Measurements from ENCODE around the gene ABCA13. TPM values are rescaled to one million over a fixed set of nuclear protein-coding genes. Genes with fewer than 3 reads are reported as not detected.

Gene ABCA13
- total and polyA plus RNA-seq, 2 of the 4 experiments (the other 2 are of a cell fraction): under 0.01 to 0.07 TPM

DNA sequence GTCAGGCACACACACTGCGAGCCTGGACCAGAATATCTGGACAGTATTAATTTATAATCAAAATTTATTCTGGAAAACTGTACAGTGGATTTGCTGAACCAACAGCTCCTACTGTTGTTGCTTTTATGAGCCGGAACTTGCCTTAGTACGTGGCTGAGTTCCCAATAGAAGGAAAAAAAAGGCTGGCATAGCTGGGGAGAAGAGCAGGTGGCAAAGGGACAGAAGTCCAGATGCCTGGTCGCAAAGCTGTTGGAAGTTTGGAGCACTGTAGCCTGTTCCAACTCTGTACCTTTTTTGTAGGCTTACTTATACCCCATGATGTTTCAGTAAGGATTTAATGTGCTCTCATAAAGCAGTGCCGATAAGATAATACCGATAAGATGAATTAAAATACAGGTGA lies 333.8 kb downstream of the ABCA13 start:
- no peak overlapping the region for H3K14ac ChIP-seq (replicated peaks; ENCODE audit: low read depth, low read length)
- H3K4me1 ChIP-seq (ENCODE audit: control insufficient read depth, insufficient read depth, low read length): no peaks in the 10 kb centered on the region
- no peak for ATAC-seq (ENCODE audit: low read depth)
- no peak overlapping the region for H2BK5ac ChIP-seq (ENCODE audit: low read depth, low read length, poor library complexity, severe bottlenecking)
- H2BK15ac ChIP-seq (ENCODE audit: low read depth, low read length): no peak overlapping the region
- no peak overlapping the region for H4K8ac ChIP-seq (ENCODE audit: low read depth in 2 of 2, low read length in 2 of 2)
- H4K20me1 ChIP-seq (ENCODE audit: insufficient read depth, low read length): no peaks in the 10 kb centered on the region
- ChIA-PET CTCF (no interaction called here), POLR2A (ENCODE audit: unreplicated experiment) (no interaction called here)
- H2BK120ac ChIP-seq (ENCODE audit: low read depth, low read length): no peak overlapping the region
- no peak overlapping the region for H2BK20ac ChIP-seq (ENCODE audit: low read depth, low read length)
- intact Hi-C loops (cut with micrococcal nuclease): no loop called here
- dilution Hi-C loops (cut with HindIII; ENCODE audit: low sequenced_read_pairs, unreplicated experiment): no loop called here
- H3K4me2 ChIP-seq (ENCODE audit: low read depth, low read length): no peak overlapping the region
- H3K4ac ChIP-seq (ENCODE audit: low read depth, low read length): no peak overlapping the region
- H3K9ac ChIP-seq (ENCODE audit: low read depth, low read length): no peak overlapping the region
- no peak overlapping the region for H2AFZ ChIP-seq (replicated peaks; ENCODE audit: low read length, poor library complexity)
- H4K91ac ChIP-seq (ENCODE audit: insufficient read depth, low read depth, low read length): no peak overlapping the region
- no peak overlapping the region for H3K23ac ChIP-seq (ENCODE audit: low read depth, low read length)
- no peaks in the 10 kb centered on the region for H3K36me3 ChIP-seq (ENCODE audit: control insufficient read depth, insufficient read depth, low read length)
- in situ Hi-C loops (cut with MboI; ENCODE audit: low sequenced_read_pairs): no loop called here
- no peak overlapping the region for H3K18ac ChIP-seq (ENCODE audit: low read depth, low read length)
- H3K56ac ChIP-seq (ENCODE audit: extremely low read depth, insufficient read depth, low read length): no peak overlapping the region
- H3K4me3 ChIP-seq (ENCODE audit: insufficient read depth, low read depth, low read length): no peak overlapping the region
- no peak overlapping the region for H4K5ac ChIP-seq (ENCODE audit: low read depth, low read length)
- no peak overlapping the region for H2AK5ac ChIP-seq (ENCODE audit: low read depth, low read length)
- no peaks in the 10 kb centered on the region; the same call in 1 of the 2 replicates for H3K27me3 ChIP-seq (ENCODE audit: control insufficient read depth, insufficient read depth, low read length)
- no TSS peak for BruUV-seq (replicated peaks)
- no peaks in the 10 kb centered on the region for H3K9me3 ChIP-seq (ENCODE audit: control insufficient read depth, insufficient read depth, low read length)
- no peak for DNase-seq
- H3K9me1 ChIP-seq (ENCODE audit: insufficient read depth, low read length): no peaks in the 10 kb centered on the region
- WGBS, 2 experiments (ENCODE audit: extremely low coverage in 2 of 2, insufficient read length in 1 of 2): no CpG with 5 or more reads among the region's 6 CpGs
- no peaks in the 10 kb centered on the region for H3K79me1 ChIP-seq (ENCODE audit: low read depth in 1 of 2, low read length in 2 of 2)
- TF ChIP-seq RCOR1 (IDR thresholded peaks at IDR 0.05; ENCODE audit: insufficient replicate concordance, low read length) (no peak), BHLHE40 (IDR thresholded peaks at IDR 0.05; ENCODE audit: low read depth, low read length) (no peak), NFE2L2 (IDR thresholded peaks at IDR 0.05; ENCODE audit: low read depth, low read length) (no peak), SMC3 (IDR thresholded peaks at IDR 0.05; ENCODE audit: low read depth, low read length) (no peak), RAD21 (IDR thresholded peaks at IDR 0.05; ENCODE audit: low read length) (no peak), CEBPB (IDR thresholded peaks at IDR 0.05; ENCODE audit: low read depth, low read length) (no peak), MAFK (IDR thresholded peaks at IDR 0.05; ENCODE audit: low read depth, low read length) (no peak), MXI1 (IDR thresholded peaks at IDR 0.05; ENCODE audit: borderline replicate concordance, low read depth, low read length) (no peak)
- TF ChIP-seq, protein P1, sequence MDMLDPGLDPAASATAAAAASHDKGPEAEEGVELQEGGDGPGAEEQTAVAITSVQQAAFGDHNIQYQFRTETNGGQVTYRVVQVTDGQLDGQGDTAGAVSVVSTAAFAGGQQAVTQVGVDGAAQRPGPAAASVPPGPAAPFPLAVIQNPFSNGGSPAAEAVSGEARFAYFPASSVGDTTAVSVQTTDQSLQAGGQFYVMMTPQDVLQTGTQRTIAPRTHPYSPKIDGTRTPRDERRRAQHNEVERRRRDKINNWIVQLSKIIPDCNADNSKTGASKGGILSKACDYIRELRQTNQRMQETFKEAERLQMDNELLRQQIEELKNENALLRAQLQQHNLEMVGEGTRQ (IDR thresholded peaks at IDR 0.05; ENCODE audit: low read depth, low read length): no peak
- H3K27ac ChIP-seq (ENCODE audit: insufficient read depth, low read length): no peak overlapping the region
- H2AK9ac ChIP-seq (replicated peaks; ENCODE audit: low read depth, low read length, poor library complexity): no peak overlapping the region
